GM10266 (cell line): ENCODE results near the gene WNT2B.

Experiments used
- DNase-seq: peaks from one replicate; pipeline ENCODE4 v3.0.0; 2012; ENCODE audit errors: extremely low spot score
- TF ChIP-seq, protein P1 (sequence below): IDR thresholded peaks from 2 replicates; pipeline ENCODE4 v1.5.1; 2012; ENCODE audit warnings: mild to moderate bottlenecking, low read depth; ENCODE audit not compliant: control insufficient read depth, insufficient read depth; ENCODE audit errors: missing control alignments

WNT2B gene

GRCh38 chr1:112565800-112566199 lies 57.0 kb downstream of the WNT2B start:
- TF ChIP-seq, protein P1, sequence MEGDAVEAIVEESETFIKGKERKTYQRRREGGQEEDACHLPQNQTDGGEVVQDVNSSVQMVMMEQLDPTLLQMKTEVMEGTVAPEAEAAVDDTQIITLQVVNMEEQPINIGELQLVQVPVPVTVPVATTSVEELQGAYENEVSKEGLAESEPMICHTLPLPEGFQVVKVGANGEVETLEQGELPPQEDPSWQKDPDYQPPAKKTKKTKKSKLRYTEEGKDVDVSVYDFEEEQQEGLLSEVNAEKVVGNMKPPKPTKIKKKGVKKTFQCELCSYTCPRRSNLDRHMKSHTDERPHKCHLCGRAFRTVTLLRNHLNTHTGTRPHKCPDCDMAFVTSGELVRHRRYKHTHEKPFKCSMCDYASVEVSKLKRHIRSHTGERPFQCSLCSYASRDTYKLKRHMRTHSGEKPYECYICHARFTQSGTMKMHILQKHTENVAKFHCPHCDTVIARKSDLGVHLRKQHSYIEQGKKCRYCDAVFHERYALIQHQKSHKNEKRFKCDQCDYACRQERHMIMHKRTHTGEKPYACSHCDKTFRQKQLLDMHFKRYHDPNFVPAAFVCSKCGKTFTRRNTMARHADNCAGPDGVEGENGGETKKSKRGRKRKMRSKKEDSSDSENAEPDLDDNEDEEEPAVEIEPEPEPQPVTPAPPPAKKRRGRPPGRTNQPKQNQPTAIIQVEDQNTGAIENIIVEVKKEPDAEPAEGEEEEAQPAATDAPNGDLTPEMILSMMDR = no peak
- DNase-seq = no peak

DNA sequence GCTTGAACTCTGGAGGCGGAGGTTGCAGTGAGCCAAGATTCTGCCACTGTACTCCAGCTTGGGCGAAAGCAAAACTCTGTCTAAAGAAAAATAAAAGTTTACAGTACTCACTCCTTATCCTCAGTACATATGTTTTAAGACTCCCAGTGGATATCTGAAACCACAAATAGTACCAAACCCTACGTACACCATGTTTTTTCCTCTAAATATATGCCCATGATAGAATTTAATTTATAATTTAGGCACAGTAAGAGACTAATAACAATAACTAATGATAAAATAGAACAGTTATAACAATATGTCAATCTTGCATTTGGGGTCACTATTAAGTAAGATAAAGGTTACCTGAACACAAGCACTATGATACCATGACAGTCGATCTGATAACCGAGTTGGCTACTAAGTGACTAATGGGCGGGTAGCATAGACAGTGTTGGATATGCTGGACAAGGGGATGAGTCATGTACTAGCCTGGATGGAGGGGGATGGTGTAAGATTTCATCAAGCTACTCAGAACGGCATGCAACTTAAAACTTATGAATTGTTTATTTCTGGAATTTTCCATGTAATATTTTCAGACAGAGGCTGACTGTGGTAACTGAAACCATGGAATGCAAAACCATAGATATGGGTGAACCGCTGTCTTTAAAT lies 66.5 kb downstream of the WNT2B start:
- no peak for DNase-seq
- TF ChIP-seq, protein P1 = no peak

- no peak for DNase-seq
- TF ChIP-seq, protein P1 = no peak
These were observed 67.5 kb downstream of the WNT2B start for GRCh38 chr1:112576240-112576639.
